GM19328 (cell line): ENCODE results near the gene RPTN.
"Not testable (repeated sequence)": the region's sequence is repeated elsewhere in the genome, so short reads cannot be mapped to it uniquely, and the experiment has no call there.

Experiments used
- ATAC-seq: cut with Tn5 transposase; IDR thresholded peaks from one replicate; pipeline ENCODE4 v1.9.1; 2021; ENCODE audit warnings: mild to moderate bottlenecking, moderate library complexity; ENCODE audit not compliant: unreplicated experiment

Gene RPTN

GRCh38 chr1:152166966-152167365 lies 7.9 kb upstream of the RPTN start:
- ATAC-seq: no peak

GRCh38 chr1:152165286-152166077 lies 6.5 kb upstream of the RPTN start:
- no peak for ATAC-seq

- no peak for ATAC-seq
Observed at GRCh38 chr1:152164517-152165136, 5.6 kb upstream of the RPTN start.

GRCh38 chr1:152162792-152163463 lies 3.9 kb upstream of the RPTN start:
- no peak for ATAC-seq

- ATAC-seq: no peak
Observed at GRCh38 chr1:152160576-152160975, 1.5 kb upstream of the RPTN start.

GRCh38 chr1:152153996-152154395 lies 5.0 kb downstream of the RPTN start:
- ATAC-seq: no peak

GRCh38 chr1:152151646-152152045 lies 7.4 kb downstream of the RPTN start:
- no peak for ATAC-seq

- ATAC-seq: no peak
Observed at GRCh38 chr1:152148981-152149380, 10.0 kb downstream of the RPTN start.

GRCh38 chr1:152148051-152148450 lies 11.0 kb downstream of the RPTN start:
- ATAC-seq: no peak

GRCh38 chr1:152145769-152146168 lies 13.3 kb downstream of the RPTN start:
- no peak for ATAC-seq

GRCh38 chr1:152144674-152145183 lies 14.3 kb downstream of the RPTN start:
- ATAC-seq: not testable (repeated sequence)

- ATAC-seq: no peak
Observed at GRCh38 chr1:152143150-152143887, 15.7 kb downstream of the RPTN start.

GRCh38 chr1:152141971-152142584 lies 16.9 kb downstream of the RPTN start:
- ATAC-seq: no peak

GRCh38 chr1:152137215-152137614 lies 21.8 kb downstream of the RPTN start:
- no peak for ATAC-seq

GRCh38 chr1:152130186-152130585 lies 28.8 kb downstream of the RPTN start:
- no peak for ATAC-seq

- no peak for ATAC-seq
Observed at GRCh38 chr1:152127673-152128072, 31.4 kb downstream of the RPTN start.

GRCh38 chr1:152125834-152126443 lies 33.1 kb downstream of the RPTN start:
- no peak for ATAC-seq

- no peak for ATAC-seq
Observed at GRCh38 chr1:152118915-152119314, 40.1 kb downstream of the RPTN start.

- no peak for ATAC-seq
Observed at GRCh38 chr1:152115344-152115743, 43.7 kb downstream of the RPTN start, which contains the start of gene TCHH. Gene TCHH, minus strand, starts transcription at chr1:152115444. Its CDS starts 1,364 bp downstream, at chr1:152114080.

GRCh38 chr1:152112885-152113432 lies 46.1 kb downstream of the RPTN start:
- no peak for ATAC-seq
